OCI-LY1 (cell line): ENCODE data around the gene MMAB.

Experiments used
- CTCF ChIP-seq: fragments of 200-600 bp; sonication (generic), shearing (Covaris generic); IDR thresholded peaks from 2 replicates; pipeline ENCODE4 v1.5.1; 2017; ENCODE audit warnings: mild to moderate bottlenecking, antibody characterized with exemption, low read length, moderate library complexity, mixed read lengths
- EZH2 ChIP-seq: fragments of 200-600 bp; sonication (generic), shearing (Covaris generic); IDR thresholded peaks from 2 replicates; pipeline ENCODE4 v1.8.0; 2017; ENCODE audit warnings: borderline replicate concordance, mixed run types, mild to moderate bottlenecking, antibody characterized with exemption, low read length, moderate library complexity, mixed read lengths

DNA sequence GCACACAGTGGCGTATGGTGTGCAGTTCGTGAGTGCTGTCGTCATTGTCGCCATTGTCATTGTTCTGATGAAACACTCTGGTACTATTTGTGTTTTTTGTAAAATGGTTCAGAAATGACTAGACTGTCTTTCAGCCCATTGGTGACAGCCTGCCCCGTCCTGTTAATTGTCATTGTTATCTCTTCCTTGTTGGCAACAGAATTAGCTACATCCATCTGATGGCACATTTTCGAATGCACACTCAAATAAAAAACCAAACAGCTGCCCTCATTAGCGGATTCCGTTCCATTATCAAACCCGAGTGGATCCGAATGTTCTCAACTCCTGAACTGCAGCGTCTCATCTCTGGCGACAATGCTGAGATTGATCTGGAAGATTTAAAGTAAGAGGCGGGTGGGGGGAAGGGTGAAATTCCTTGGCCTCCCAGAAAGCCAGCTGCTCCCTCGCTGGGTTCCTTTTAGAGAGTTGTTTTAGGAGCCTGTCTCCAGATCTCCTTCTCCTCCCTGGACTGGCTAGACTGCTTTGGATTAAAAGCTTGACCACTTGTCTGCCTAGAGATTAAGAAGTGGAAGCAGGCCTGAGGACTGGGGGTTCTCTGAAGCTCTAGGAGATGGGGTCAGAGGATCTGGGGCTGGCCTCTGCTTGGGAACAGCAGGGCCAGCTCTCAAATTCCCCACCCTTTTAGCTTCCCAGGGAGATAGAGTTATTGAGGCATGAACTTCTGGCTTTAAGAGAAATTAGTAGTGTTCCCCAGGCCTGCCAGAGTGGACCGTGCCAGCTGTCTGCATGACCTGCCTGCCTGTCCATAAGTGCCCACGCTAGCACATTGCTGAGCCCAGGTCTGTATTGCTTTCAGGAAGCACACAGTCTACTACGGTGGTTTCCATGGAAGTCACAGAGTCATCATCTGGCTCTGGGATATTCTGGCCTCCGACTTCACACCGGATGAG lies 43.3 kb downstream of the MMAB start:
- TF ChIP-seq CTCF (no peak), EZH2 (no peak)
